Measurements from ENCODE around the gene LRRN2.

Gene LRRN2

GRCh38 chr1:204613636-204614035 lies 71.9 kb downstream of the LRRN2 start:
- Histone ChIP-seq H3K27me3 (ENCODE audit: control insufficient read depth, insufficient read depth, low read length) (0 out of 2 replicates have a peak, but pooled peaks cover 3% of the 10 kb centered on the region), H3K9me3 (ENCODE audit: control insufficient read depth, insufficient read depth, low read depth, low read length) (no peaks in the 10 kb centered on the region), H3K9ac (ENCODE audit: low read length) (no peak overlapping the region), H3K36me3 (ENCODE audit: control insufficient read depth, insufficient read depth, low read length) (no peaks in the 10 kb centered on the region), H3K4me3 (ENCODE audit: low read depth, low read length) (no peak overlapping the region), H3K27ac (ENCODE audit: low read depth, low read length) (no peak overlapping the region), H3K4me1 (ENCODE audit: control insufficient read depth, insufficient read depth, low read length) (peaks cover 5% of the 10 kb centered on the region; the same call in 1 of the 2 replicates)

- H3K4me3 ChIP-seq (ENCODE audit: low read depth, low read length): no peak overlapping the region
- 0 out of 2 replicates have a peak, but pooled peaks cover 7% of the 10 kb centered on the region for H3K27me3 ChIP-seq (ENCODE audit: control insufficient read depth, insufficient read depth, low read length)
- no peak overlapping the region for H3K27ac ChIP-seq (ENCODE audit: low read depth, low read length)
- H3K4me1 ChIP-seq (ENCODE audit: control insufficient read depth, insufficient read depth, low read length): peaks cover 5% of the 10 kb centered on the region; the same call in 1 of the 2 replicates
- H3K9ac ChIP-seq (ENCODE audit: low read length): no peak overlapping the region
- no peaks in the 10 kb centered on the region for H3K9me3 ChIP-seq (ENCODE audit: control insufficient read depth, insufficient read depth, low read depth, low read length)
- H3K36me3 ChIP-seq (ENCODE audit: control insufficient read depth, insufficient read depth, low read length): no peaks in the 10 kb centered on the region
These were observed 73.2 kb downstream of the LRRN2 start for GRCh38 chr1:204612326-204612725.

- H3K27ac ChIP-seq (ENCODE audit: low read depth, low read length): no peak overlapping the region
- no peaks in the 10 kb centered on the region for H3K4me1 ChIP-seq (ENCODE audit: control insufficient read depth, insufficient read depth, low read length)
- no peaks in the 10 kb centered on the region for H3K9me3 ChIP-seq (ENCODE audit: control insufficient read depth, insufficient read depth, low read depth, low read length)
- H3K36me3 ChIP-seq (ENCODE audit: control insufficient read depth, insufficient read depth, low read length): no peaks in the 10 kb centered on the region
- 0 out of 2 replicates have a peak, but pooled peaks cover 7% of the 10 kb centered on the region for H3K27me3 ChIP-seq (ENCODE audit: control insufficient read depth, insufficient read depth, low read length)
- no peak overlapping the region for H3K4me3 ChIP-seq (ENCODE audit: low read depth, low read length)
- no peak overlapping the region for H3K9ac ChIP-seq (ENCODE audit: low read length)
These were observed 74.5 kb downstream of the LRRN2 start for GRCh38 chr1:204611036-204611435.

GRCh38 chr1:204607910-204608309 lies 77.6 kb downstream of the LRRN2 start:
- Histone ChIP-seq H3K27ac (ENCODE audit: low read depth, low read length) (no peak overlapping the region), H3K9me3 (ENCODE audit: control insufficient read depth, insufficient read depth, low read depth, low read length) (no peaks in the 10 kb centered on the region), H3K9ac (ENCODE audit: low read length) (no peak overlapping the region), H3K27me3 (ENCODE audit: control insufficient read depth, insufficient read depth, low read length) (0 out of 2 replicates have a peak, but pooled peaks cover 4% of the 10 kb centered on the region), H3K36me3 (ENCODE audit: control insufficient read depth, insufficient read depth, low read length) (no peaks in the 10 kb centered on the region), H3K4me3 (ENCODE audit: low read depth, low read length) (no peak overlapping the region), H3K4me1 (ENCODE audit: control insufficient read depth, insufficient read depth, low read length) (no peaks in the 10 kb centered on the region)

GRCh38 chr1:204605791-204606190 lies 79.7 kb downstream of the LRRN2 start:
- Histone ChIP-seq H3K27me3 (ENCODE audit: control insufficient read depth, insufficient read depth, low read length) (0 out of 2 replicates have a peak, but pooled peaks cover 4% of the 10 kb centered on the region), H3K27ac (ENCODE audit: low read depth, low read length) (no peak overlapping the region)

GRCh38 chr1:204602871-204603542 lies 82.5 kb downstream of the LRRN2 start:
- H3K4me1 ChIP-seq (ENCODE audit: control insufficient read depth, insufficient read depth, low read length): peaks cover 25% of the 10 kb centered on the region
- 0 out of 2 replicates have a peak, but pooled peaks cover 3% of the 10 kb centered on the region for H3K27me3 ChIP-seq (ENCODE audit: control insufficient read depth, insufficient read depth, low read length)
- no peak overlapping the region for H3K4me3 ChIP-seq (ENCODE audit: low read depth, low read length)
- no peaks in the 10 kb centered on the region for H3K36me3 ChIP-seq (ENCODE audit: control insufficient read depth, insufficient read depth, low read length)
- no peak overlapping the region for H3K27ac ChIP-seq (ENCODE audit: low read depth, low read length)
- no peaks in the 10 kb centered on the region for H3K9me3 ChIP-seq (ENCODE audit: control insufficient read depth, insufficient read depth, low read depth, low read length)
- no peak overlapping the region for H3K9ac ChIP-seq (ENCODE audit: low read length)

More at GRCh38 chr1:204605791-204606190, 79.7 kb downstream of the LRRN2 start:
- Histone ChIP-seq H3K4me3 (ENCODE audit: low read depth, low read length) (no peak overlapping the region), H3K36me3 (ENCODE audit: control insufficient read depth, insufficient read depth, low read length) (no peaks in the 10 kb centered on the region), H3K9me3 (ENCODE audit: control insufficient read depth, insufficient read depth, low read depth, low read length) (no peaks in the 10 kb centered on the region), H3K4me1 (ENCODE audit: control insufficient read depth, insufficient read depth, low read length) (peaks cover 14% of the 10 kb centered on the region), H3K9ac (ENCODE audit: low read length) (no peak overlapping the region)

GRCh38 chr1:204602111-204602579 lies 83.4 kb downstream of the LRRN2 start:
- Histone ChIP-seq H3K27me3 (ENCODE audit: control insufficient read depth, insufficient read depth, low read length) (no peaks in the 10 kb centered on the region), H3K9me3 (ENCODE audit: control insufficient read depth, insufficient read depth, low read depth, low read length) (no peaks in the 10 kb centered on the region), H3K27ac (ENCODE audit: low read depth, low read length) (no peak overlapping the region), H3K36me3 (ENCODE audit: control insufficient read depth, insufficient read depth, low read length) (no peaks in the 10 kb centered on the region), H3K4me1 (ENCODE audit: control insufficient read depth, insufficient read depth, low read length) (peaks cover 25% of the 10 kb centered on the region), H3K4me3 (ENCODE audit: low read depth, low read length) (no peak overlapping the region), H3K9ac (ENCODE audit: low read length) (no peak overlapping the region)

- no peak overlapping the region for H3K9ac ChIP-seq (ENCODE audit: low read length)
- H3K36me3 ChIP-seq (ENCODE audit: control insufficient read depth, insufficient read depth, low read length): no peaks in the 10 kb centered on the region
- H3K27ac ChIP-seq (ENCODE audit: low read depth, low read length): no peak overlapping the region
- no peaks in the 10 kb centered on the region for H3K27me3 ChIP-seq (ENCODE audit: control insufficient read depth, insufficient read depth, low read length)
- no peaks in the 10 kb centered on the region for H3K9me3 ChIP-seq (ENCODE audit: control insufficient read depth, insufficient read depth, low read depth, low read length)
- no peak overlapping the region for H3K4me3 ChIP-seq (ENCODE audit: low read depth, low read length)
- H3K4me1 ChIP-seq (ENCODE audit: control insufficient read depth, insufficient read depth, low read length): peaks cover 25% of the 10 kb centered on the region
These were observed 84.6 kb downstream of the LRRN2 start for GRCh38 chr1:204600968-204601367.

- Histone ChIP-seq H3K27me3 (ENCODE audit: control insufficient read depth, insufficient read depth, low read length) (no peaks in the 10 kb centered on the region), H3K4me1 (ENCODE audit: control insufficient read depth, insufficient read depth, low read length) (peaks cover 25% of the 10 kb centered on the region), H3K27ac (ENCODE audit: low read depth, low read length) (no peak overlapping the region), H3K4me3 (ENCODE audit: low read depth, low read length) (no peak overlapping the region), H3K9ac (ENCODE audit: low read length) (no peak overlapping the region), H3K9me3 (ENCODE audit: control insufficient read depth, insufficient read depth, low read depth, low read length) (no peaks in the 10 kb centered on the region), H3K36me3 (ENCODE audit: control insufficient read depth, insufficient read depth, low read length) (no peaks in the 10 kb centered on the region)
These were observed 85.3 kb downstream of the LRRN2 start for GRCh38 chr1:204600203-204600602.

GRCh38 chr1:204599596-204599995 lies 85.9 kb downstream of the LRRN2 start:
- Histone ChIP-seq H3K27me3 (ENCODE audit: control insufficient read depth, insufficient read depth, low read length) (no peaks in the 10 kb centered on the region), H3K27ac (ENCODE audit: low read depth, low read length) (no peak overlapping the region), H3K9ac (ENCODE audit: low read length) (no peak overlapping the region), H3K4me3 (ENCODE audit: low read depth, low read length) (no peak overlapping the region), H3K9me3 (ENCODE audit: control insufficient read depth, insufficient read depth, low read depth, low read length) (no peaks in the 10 kb centered on the region), H3K4me1 (ENCODE audit: control insufficient read depth, insufficient read depth, low read length) (peaks cover 25% of the 10 kb centered on the region), H3K36me3 (ENCODE audit: control insufficient read depth, insufficient read depth, low read length) (no peaks in the 10 kb centered on the region)

GRCh38 chr1:204599098-204599497 lies 86.4 kb downstream of the LRRN2 start:
- H3K4me3 ChIP-seq (ENCODE audit: low read depth, low read length): no peak overlapping the region
- no peaks in the 10 kb centered on the region for H3K27me3 ChIP-seq (ENCODE audit: control insufficient read depth, insufficient read depth, low read length)
- H3K36me3 ChIP-seq (ENCODE audit: control insufficient read depth, insufficient read depth, low read length): no peaks in the 10 kb centered on the region
- H3K4me1 ChIP-seq (ENCODE audit: control insufficient read depth, insufficient read depth, low read length): peaks cover 25% of the 10 kb centered on the region
- H3K9ac ChIP-seq (ENCODE audit: low read length): no peak overlapping the region
- no peaks in the 10 kb centered on the region for H3K9me3 ChIP-seq (ENCODE audit: control insufficient read depth, insufficient read depth, low read depth, low read length)
- H3K27ac ChIP-seq (ENCODE audit: low read depth, low read length): no peak overlapping the region
